Esophagus (tissue), 2 donors: ENCODE measurements around the gene RET. TPM values are rescaled to one million over a fixed set of nuclear protein-coding genes. Genes with fewer than 3 reads are reported as not detected.

Source experiments
- H3K27ac ChIP-seq, 2 donors: one replicate each; pipeline ENCODE4 v1.5.1; 2013; ENCODE audit warnings: low read depth in 2 of 2, mild to moderate bottlenecking in 2 of 2, inconsistent platforms in 1 of 2, low read length in 1 of 2, moderate library complexity in 1 of 2
- H3K27me3 ChIP-seq, 2 donors: one replicate each; pipeline ENCODE4 v1.6.1; 2013; ENCODE audit warnings: low read length in 2 of 2, control low read depth in 1 of 2, mild to moderate bottlenecking in 1 of 2; ENCODE audit not compliant: insufficient read depth in 2 of 2, control insufficient read depth in 1 of 2
- H3K36me3 ChIP-seq, 2 donors: one replicate each; pipeline ENCODE4 v1.6.1; 2013; ENCODE audit warnings: low read length in 1 of 2; ENCODE audit not compliant: control insufficient read depth in 2 of 2, insufficient read depth in 2 of 2
- H3K4me1 ChIP-seq, 2 donors: one replicate each; pipeline ENCODE4 v1.6.1; 2013; ENCODE audit warnings: low read length in 1 of 2; ENCODE audit not compliant: control insufficient read depth in 2 of 2, insufficient read depth in 2 of 2
- H3K4me3 ChIP-seq, 2 donors: one replicate each; pipeline ENCODE4 v1.5.1; 2013; ENCODE audit warnings: low read length in 2 of 2, mild to moderate bottlenecking in 2 of 2, low read depth in 1 of 2, moderate library complexity in 1 of 2
- H3K9me3 ChIP-seq, 2 donors: one replicate each; pipeline ENCODE4 v1.6.1; 2013; ENCODE audit warnings: mild to moderate bottlenecking in 2 of 2, low read depth in 1 of 2, low read length in 1 of 2, moderate library complexity in 1 of 2; ENCODE audit not compliant: control insufficient read depth in 2 of 2, insufficient read depth in 1 of 2
- WGBS, 2 donors: extraction: QIAGEN DNeasy Blood & Tissue Kit; methylation state at CpG; one replicate each; pipeline ENCODE4 v1.1.7; 2013; 5-methylcytosine and 5-hydroxymethylcytosine counted together
- polyA plus RNA-seq, 2 donors: library from polyadenylated mRNA; stranded (reverse); fragments of 200-250 nt; gene quantifications; one replicate each; pipeline ENCODE4 v1.2.3, GENCODE V29; 2013
- donor health status: healthy with polysubstance abuse.
- donor health status: Bipolar disorder and iron deficiency.

Gene RET
- polyA plus RNA-seq, 2 donors: 0.07 to 0.10 TPM

- Histone ChIP-seq H3K27ac (no peak overlapping the region), H3K27me3 (no peaks in the 10 kb centered on the region), H3K36me3 (no peaks in the 10 kb centered on the region), H3K4me1 (peaks cover 0 to 4% of the 10 kb centered on the region in 2 donors), H3K9me3 (no peaks in the 10 kb centered on the region), H3K4me3 (no peak overlapping the region)
- WGBS, 2 donors: 81% methylated on average over 6 of the region's 6 CpGs
Measured at GRCh38 chr10:43128958-43129706, 52.3 kb downstream of the RET start.

- Histone ChIP-seq H3K36me3 (no peaks in the 10 kb centered on the region), H3K4me1 (peaks cover 0 to 4% of the 10 kb centered on the region in 2 donors), H3K27ac (no peak overlapping the region), H3K27me3 (no peaks in the 10 kb centered on the region), H3K4me3 (no peak overlapping the region), H3K9me3 (no peaks in the 10 kb centered on the region)
- 65 to 68% methylated on average over 18 of the region's 18 CpGs for WGBS, 2 donors
Measured at GRCh38 chr10:43130770-43131171, 53.9 kb downstream of the RET start.

GRCh38 chr10:43131256-43131655, 54.4 kb downstream of the RET start:
- no peak overlapping the region for H3K27ac ChIP-seq
- H3K4me3 ChIP-seq: no peak overlapping the region
- no peaks in the 10 kb centered on the region for H3K9me3 ChIP-seq
- no peaks in the 10 kb centered on the region for H3K36me3 ChIP-seq
- H3K4me1 ChIP-seq: peaks cover 0 to 4% of the 10 kb centered on the region in 2 donors
- 70 to 82% methylated on average over 11 of the region's 11 CpGs for WGBS, 2 donors
- no peaks in the 10 kb centered on the region for H3K27me3 ChIP-seq

- Histone ChIP-seq H3K36me3 (no peaks in the 10 kb centered on the region), H3K4me3 (no peak overlapping the region), H3K9me3 (no peaks in the 10 kb centered on the region), H3K4me1 (peaks cover 0 to 4% of the 10 kb centered on the region in 2 donors), H3K27ac (no peak overlapping the region), H3K27me3 (no peaks in the 10 kb centered on the region)
- 86 to 92% methylated on average over 6 of the region's 6 CpGs for WGBS, 2 donors
Measured at GRCh38 chr10:43131906-43132305, 55.0 kb downstream of the RET start.

- Histone ChIP-seq H3K4me3 (no peak overlapping the region), H3K27ac (no peak overlapping the region), H3K9me3 (no peaks in the 10 kb centered on the region), H3K27me3 (no peaks in the 10 kb centered on the region), H3K36me3 (no peaks in the 10 kb centered on the region), H3K4me1 (peaks cover 0 to 4% of the 10 kb centered on the region in 2 donors)
- 80 to 84% methylated on average over 3 of the region's 3 CpGs for WGBS, 2 donors
Measured at GRCh38 chr10:43132867-43133787, 56.3 kb downstream of the RET start.

GRCh38 chr10:43134126-43134905, 57.4 kb downstream of the RET start:
- no peak overlapping the region for H3K4me3 ChIP-seq
- WGBS, 2 donors: 90 to 92% methylated on average over 5 of the region's 5 CpGs
- H3K27ac ChIP-seq: no peak overlapping the region
- no peaks in the 10 kb centered on the region for H3K9me3 ChIP-seq
- peaks cover 0 to 4% of the 10 kb centered on the region in 2 donors for H3K4me1 ChIP-seq
- H3K27me3 ChIP-seq: no peaks in the 10 kb centered on the region
- H3K36me3 ChIP-seq: no peaks in the 10 kb centered on the region

- Histone ChIP-seq H3K4me1 (peaks cover 0 to 4% of the 10 kb centered on the region in 2 donors), H3K9me3 (no peaks in the 10 kb centered on the region), H3K27me3 (no peaks in the 10 kb centered on the region), H3K36me3 (no peaks in the 10 kb centered on the region), H3K4me3 (no peak overlapping the region), H3K27ac (no peak overlapping the region)
- WGBS, 2 donors: 86 to 98% methylated on average over 5 of the region's 5 CpGs
Measured at GRCh38 chr10:43135064-43135463, 58.2 kb downstream of the RET start.

- no peaks in the 10 kb centered on the region for H3K27me3 ChIP-seq
- no peaks in the 10 kb centered on the region for H3K9me3 ChIP-seq
- no peaks in the 10 kb centered on the region for H3K36me3 ChIP-seq
- peaks cover 0 to 3% of the 10 kb centered on the region in 2 donors for H3K4me1 ChIP-seq
- H3K4me3 ChIP-seq: no peak overlapping the region
- H3K27ac ChIP-seq: no peak overlapping the region
- WGBS, 2 donors: 86 to 93% methylated on average over 2 of the region's 2 CpGs
Measured at GRCh38 chr10:43135656-43136055, 58.8 kb downstream of the RET start.

- Histone ChIP-seq H3K36me3 (no peaks in the 10 kb centered on the region), H3K9me3 (no peaks in the 10 kb centered on the region), H3K4me3 (no peak overlapping the region), H3K27ac (no peak overlapping the region), H3K4me1 (no peaks in the 10 kb centered on the region), H3K27me3 (no peaks in the 10 kb centered on the region)
- 93 to 98% methylated on average over 5 of the region's 5 CpGs for WGBS, 2 donors
Measured at GRCh38 chr10:43136432-43136831, 59.6 kb downstream of the RET start.
